HG03439 (cell line): ENCODE data around the gene CD44.
"Not testable (repeated sequence)": the region's sequence is repeated elsewhere in the genome, so short reads cannot be mapped to it uniquely, and the experiment has no call there.

Experiments
- ATAC-seq: cut with Tn5 transposase; IDR thresholded peaks from one replicate; pipeline ENCODE4 v1.9.1; 2021; ENCODE audit warnings: mild to moderate bottlenecking, moderate library complexity; ENCODE audit not compliant: unreplicated experiment

CD44 gene

GRCh38 chr11:35207471-35208403 is 68.8 kb downstream of the CD44 start:
- no peak for ATAC-seq

DNA sequence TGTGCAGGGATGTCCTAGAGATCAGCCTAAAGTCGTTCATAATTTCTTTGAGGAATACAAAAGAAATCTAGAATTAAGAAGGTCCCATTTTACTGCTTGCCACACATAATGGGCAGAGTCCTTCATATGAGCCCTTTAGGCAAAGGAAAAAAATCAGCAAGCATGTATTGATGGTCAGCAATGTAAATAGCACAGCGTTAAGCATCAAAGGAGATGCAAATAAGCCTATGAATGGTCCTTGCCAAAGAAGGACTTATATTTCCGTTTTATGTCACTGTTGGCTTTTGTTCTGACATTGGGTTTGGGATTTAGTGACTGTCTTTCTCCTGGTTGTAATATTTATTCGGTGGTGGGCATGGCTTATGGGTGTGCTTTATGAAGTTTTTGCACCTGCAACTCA is 69.8 kb downstream of the CD44 start:
- no peak for ATAC-seq

DNA sequence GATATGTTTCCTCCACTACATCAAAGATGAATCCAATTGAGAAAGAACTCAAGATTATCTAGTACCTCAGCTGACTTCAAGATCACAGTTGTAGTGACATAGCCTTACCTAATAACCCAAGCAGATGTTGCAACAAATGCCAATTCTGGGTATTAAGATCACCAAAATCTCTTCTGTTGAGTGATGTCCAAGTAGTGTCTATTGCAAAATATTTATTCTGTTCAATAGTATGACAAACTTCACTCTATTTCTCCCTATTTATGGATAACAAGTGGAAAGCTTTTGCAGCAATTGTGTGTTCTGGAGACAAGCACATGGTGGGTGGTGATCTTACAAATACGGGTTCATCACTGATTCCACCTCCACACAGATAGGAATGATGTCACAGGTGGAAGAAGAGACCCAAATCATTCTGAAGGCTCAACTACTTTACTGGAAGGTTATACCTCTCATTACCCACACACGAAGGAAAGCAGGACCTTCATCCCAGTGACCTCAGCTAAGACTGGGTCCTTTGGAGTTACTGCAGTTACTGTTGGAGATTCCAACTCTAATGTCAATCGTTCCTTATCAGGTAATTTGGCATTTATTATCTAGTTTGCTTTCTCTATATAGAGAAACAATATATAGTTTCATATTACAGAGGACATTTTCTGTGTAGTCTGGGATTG is 72.0 kb downstream of the CD44 start:
- no peak for ATAC-seq

DNA sequence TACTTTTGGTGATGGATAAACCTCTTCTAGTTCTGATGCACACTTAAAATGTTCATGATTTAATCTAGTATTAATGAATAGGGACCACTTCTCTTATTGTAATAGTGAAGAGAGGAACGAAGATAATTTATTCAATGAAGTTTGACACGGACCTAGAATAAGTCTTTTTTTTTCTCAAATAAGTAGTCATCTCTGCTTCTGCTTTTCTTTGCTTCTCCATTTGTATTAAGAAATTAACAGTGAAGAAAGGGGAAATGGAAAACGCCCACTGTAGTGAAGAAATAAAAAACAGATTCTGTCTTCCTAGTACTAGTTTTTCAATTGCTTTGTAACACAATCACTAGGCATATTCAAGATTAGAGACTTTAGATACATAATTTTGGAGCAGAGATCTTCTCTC is 73.0 kb downstream of the CD44 start:
- no peak for ATAC-seq

- ATAC-seq: no peak
Observed at GRCh38 chr11:35214226-35214770, 75.3 kb downstream of the CD44 start.

- ATAC-seq: no peak
Observed at GRCh38 chr11:35214792-35215193, 75.8 kb downstream of the CD44 start.

- ATAC-seq: no peak
Observed at GRCh38 chr11:35215945-35216344, 77.0 kb downstream of the CD44 start.

- ATAC-seq: no peak
Observed at GRCh38 chr11:35216962-35217678, 78.1 kb downstream of the CD44 start.

DNA sequence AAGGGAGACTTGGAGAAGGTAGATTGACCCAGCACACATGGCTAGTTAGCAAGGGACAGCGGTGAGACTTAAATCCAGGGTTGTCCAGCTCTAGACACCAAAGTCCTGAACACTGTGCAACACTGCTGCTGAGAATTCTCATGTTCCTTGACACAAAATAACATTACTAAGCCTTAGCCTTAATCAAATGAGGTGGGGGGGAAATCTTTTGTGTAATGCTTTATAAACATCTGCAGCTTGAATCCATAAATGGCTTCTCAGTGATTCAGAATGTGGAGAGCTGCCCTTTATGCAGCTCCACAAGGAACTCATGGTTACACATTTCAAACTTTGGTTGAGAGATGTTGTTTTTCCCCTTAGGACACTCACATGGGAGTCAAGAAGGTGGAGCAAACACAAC is 80.0 kb downstream of the CD44 start:
- no peak for ATAC-seq

DNA sequence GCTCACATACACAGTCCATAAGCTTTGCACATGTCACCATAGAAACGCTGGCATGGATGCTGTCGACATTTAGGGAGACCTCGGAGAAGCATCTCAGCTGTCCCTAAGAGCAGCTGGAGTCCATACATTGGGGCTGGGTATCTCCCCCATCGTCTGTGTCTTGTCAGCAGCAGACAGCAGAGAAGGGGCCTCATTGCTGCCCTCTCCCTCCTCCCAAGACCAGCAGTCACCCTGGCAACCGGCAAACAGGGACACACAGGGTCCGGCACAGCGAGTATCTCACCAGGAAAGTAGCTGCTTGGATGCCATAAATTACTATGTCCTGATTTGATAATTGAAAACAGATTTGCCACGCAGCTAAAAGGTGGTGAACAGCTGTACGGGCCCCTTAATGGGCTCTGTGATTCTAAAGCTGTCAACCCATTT is 84.4 kb downstream of the CD44 start:
- no peak for ATAC-seq

DNA sequence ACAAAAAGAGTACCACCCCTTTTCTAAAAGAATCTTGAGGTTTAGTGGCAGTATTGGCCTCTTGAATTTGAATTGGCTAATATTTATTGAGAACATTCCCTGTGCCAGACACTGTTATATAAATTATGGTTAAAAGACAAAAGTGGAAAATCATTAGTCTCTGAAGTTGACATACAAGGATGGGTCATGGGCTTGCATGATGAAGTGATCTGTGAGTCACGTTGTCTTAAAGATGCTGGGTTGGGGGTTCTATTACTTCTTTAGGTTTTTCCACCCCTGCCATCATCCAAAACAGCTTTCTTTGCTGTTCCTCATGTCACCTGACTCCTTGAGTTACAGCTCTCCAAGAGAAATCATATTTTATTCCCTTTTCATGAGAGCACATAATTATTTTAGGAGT is 85.0 kb downstream of the CD44 start:
- no peak for ATAC-seq

DNA sequence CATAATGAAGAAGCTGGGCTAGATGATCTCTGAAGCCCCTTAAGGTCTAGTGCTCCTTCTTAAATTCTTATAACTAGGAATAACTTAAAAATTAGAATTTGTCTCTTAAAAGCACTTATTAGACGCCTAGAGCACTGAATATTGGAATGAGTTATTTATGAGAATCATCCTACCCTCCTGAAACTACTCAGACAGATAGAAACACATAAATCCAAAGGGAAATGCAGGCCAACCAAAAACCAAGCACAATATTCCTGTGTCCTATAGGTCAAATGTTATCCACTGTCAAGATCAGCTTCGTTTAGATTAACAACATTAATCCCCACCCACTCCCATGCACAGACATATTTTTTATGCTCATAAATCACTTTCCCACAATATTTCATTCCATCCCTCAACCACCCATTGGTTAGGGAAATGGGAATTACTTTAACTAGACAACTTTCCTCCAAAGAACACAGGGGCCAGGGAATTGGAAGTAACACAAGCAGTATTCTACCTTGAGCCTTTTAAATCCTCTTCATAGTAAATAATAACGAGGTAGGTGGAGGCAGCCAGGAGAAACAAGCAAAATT is 87.1 kb downstream of the CD44 start:
- ATAC-seq: no peak

DNA sequence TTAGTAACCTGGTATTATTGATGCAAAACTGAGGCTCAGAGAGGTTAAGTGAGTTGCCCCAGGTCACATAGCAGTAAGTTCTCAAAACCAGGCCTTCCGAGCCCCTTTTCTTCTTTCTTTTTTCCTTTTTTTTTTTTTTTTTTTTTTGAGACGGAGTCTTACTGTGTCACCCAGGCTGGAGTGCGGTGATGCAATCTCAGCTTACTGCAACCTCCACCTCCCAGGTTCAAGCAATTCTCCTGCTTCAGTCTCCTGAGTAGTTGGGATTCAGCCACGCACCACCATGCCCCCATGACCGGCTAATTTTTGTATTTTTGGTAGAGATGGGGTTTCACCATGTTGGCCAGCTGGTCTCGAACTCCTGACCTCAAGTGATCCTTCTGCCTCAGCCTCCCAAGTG is 87.8 kb downstream of the CD44 start:
- ATAC-seq: not testable (repeated sequence)

DNA sequence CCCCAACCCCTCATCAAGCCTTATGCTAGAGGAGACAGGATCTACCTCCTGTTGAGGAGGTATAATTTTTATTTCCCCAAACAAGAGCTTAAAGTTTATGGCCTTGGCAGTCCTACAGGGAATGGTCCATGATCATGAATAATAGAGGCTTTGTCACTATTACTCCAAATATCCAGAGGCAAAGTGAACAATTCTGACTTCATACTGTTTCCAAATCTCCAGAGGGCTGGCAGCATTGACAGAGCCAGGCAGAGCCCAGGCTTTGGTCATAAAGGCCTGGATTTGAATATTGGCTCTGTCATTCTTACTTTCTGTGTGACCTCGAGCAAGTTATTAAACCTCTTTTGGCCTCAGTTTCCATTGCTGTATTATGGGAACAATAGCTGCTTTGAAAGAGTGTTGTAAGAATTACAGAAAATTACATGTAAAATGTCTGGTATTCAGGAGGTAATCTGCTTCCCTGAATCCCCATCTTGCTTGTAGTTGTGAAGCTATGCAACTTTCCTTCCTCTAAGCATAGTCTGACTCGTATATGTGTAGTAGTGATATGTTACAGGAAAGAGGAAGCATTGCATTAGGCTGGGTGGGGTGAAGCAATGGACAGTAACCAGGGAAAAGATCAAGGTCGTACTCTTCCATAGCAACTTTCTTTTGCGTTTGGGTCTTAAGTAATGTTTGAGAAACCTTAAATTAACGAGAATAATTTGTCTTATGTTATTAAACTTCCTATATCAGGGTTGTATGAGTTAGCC is 88.8 kb downstream of the CD44 start:
- ATAC-seq: no peak

DNA sequence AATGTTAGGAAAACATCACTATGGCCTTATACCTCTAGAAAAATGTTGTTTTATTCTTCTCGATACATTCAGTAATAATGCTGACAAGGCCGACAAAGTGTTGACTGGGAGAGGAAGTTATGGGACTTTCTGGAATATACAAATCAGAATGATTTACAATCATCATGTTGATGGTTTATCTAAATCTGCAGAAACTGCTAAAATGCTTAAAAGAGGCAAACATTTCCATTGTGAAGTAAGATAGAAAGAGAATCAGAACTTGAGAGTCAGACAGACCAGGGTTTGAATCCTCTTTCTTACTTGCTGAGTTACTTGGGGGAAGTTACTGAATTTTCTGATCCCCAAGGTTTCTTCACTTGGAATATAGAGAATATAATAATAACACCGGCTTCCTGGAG is 89.4 kb downstream of the CD44 start:
- no peak for ATAC-seq

GRCh38 chr11:35230388-35230787 is 91.4 kb downstream of the CD44 start:
- no peak for ATAC-seq

DNA sequence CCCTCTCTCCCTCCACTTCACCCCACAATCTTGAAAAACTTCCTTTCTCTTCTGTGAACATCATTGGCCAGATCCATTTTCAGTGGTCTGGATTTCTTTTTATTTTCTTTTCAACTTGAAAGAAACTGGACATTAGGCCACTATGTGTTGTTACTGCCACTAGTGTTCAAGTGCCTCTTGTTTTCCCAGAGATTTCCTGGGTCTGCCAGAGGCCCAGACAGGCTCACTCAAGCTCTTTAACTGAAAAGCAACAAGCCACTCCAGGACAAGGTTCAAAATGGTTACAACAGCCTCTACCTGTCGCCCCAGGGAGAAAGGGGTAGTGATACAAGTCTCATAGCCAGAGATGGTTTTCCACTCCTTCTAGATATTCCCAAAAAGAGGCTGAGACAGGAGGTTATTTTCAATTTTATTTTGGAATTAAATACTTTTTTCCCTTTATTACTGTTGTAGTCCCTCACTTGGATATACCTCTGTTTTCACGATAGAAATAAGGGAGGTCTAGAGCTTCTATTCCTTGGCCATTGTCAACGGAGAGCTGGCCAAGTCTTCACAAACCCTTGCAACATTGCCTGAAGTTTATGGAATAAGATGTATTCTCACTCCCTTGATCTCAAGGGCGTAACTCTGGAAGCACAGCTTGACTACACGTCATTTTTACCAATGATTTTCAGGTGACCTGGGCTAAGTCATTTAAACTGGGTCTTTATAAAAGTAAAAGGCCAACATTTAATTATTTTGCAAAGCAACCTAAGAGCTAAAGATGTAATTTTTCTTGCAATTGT is 92.3 kb downstream of the CD44 start:
- ATAC-seq: no peak

DNA sequence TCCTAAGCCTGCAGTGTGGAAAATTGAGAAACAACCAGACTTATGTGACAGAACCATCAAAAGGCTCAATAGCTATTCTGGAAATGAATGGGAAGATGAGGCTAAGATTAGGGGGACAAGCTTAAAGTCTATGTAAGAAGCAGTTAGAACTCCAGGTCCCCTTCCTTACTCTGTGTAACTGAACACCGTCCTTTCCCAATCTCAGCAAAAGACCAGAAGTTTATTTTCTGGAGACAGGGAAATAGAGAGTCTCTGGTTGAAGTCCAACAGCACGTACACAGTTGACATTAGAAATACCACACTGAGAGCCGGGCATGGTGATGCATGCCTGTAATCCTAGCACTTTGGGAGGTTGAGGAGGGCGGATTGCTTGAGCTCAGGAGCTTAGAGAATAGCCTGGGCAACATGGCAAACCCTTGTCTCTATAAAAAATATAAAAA is 93.9 kb downstream of the CD44 start:
- ATAC-seq: no peak

DNA sequence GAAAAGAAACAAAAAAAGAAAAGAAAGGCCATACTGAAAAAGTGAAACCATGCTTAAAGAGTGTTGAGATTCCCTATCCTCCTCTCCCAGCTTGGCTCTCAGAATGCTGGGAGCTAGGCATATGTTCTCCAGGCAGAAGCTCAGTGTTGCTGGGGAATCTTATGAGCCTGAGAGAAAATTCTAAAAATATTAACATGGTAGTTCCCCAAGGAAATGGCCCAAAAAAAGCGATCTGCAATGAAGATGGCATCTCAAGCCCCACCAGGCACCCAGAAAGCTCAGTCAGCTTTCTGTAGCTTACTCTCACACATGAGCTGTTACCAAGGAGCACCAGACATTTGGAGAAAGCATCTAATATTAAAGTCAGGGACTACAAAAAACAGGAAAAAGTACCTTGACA is 94.5 kb downstream of the CD44 start:
- no peak for ATAC-seq
